Measurements from ENCODE around the gene FAT1. TPM values are rescaled to one million over a fixed set of nuclear protein-coding genes. Genes with fewer than 3 reads are reported as not detected.

The FAT1 gene
- total and polyA plus RNA-seq, 9 of the 15 experiments (the other 6 are each of a cell fraction or from before 2014, with no cell fraction given): 6.0 to 38.4 (median 21.4) TPM

DNA sequence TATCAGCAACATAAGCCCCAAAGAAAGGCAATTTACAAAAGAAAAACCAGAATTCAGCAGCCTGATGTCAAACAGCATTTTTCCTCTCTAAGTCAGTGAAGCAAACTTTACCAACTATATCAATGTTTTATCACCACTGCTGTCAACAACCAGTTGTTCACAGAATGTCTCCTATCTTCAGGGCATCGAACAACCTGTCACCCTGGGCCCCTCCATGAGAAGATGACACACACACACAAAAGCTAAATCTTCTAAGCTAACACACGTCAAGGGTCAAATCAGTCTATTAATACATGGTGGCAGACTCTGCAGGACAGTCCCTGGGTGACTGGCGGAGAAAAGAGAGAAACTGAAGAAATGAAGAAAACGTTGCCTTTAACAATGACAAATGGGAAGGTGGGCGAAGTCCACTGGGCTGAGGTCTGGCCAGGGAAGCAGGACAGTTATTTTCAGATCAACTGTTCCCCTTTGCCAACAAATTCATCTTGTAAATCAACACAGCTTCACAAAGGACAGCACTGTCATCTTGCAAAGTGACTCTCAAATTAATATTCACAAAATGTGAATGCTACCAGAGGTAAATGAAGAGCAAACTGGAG lies 13.0 kb downstream of the FAT1 start:
- no peaks in the 10 kb centered on the region for H3K27me3 ChIP-seq (ENCODE audit: control insufficient read depth in 2 of 2, insufficient read depth in 2 of 2, low read length in 2 of 2)
- intact Hi-C loops (cut with micrococcal nuclease): no loop called here
- no peaks in the 10 kb centered on the region for H3K4me1 ChIP-seq (replicated peaks in 1 of 2; ENCODE audit: control insufficient read depth in 2 of 2, insufficient read depth in 2 of 2, low read length in 2 of 2)
- 18% methylated on average over 5 of the region's 5 CpGs for WGBS (ENCODE audit: insufficient coverage, low coverage, missing lambda C conversion rate)
- DNase-seq (ENCODE audit: extremely low read depth in 1 of 4, low spot score in 3 of 4): no peak
- H3K4me2 ChIP-seq (ENCODE audit: insufficient read depth, low read length): no peak overlapping the region
- H4K20me1 ChIP-seq (replicated peaks; ENCODE audit: control insufficient read depth, insufficient read depth, low read length): no peaks in the 10 kb centered on the region
- CTCF ChIA-PET (ENCODE audit: low intra/inter-chr PET ratio): no interaction called here
- no peak for ATAC-seq
- in situ Hi-C loops (cut with MboI): no loop called here
- peaks cover 32% of the 10 kb centered on the region; the same call in 2 of the 3 replicates for H3K36me3 ChIP-seq (ENCODE audit: control insufficient read depth, insufficient read depth, low read length)
- H3K4me3 ChIP-seq: no peak overlapping the region
- TF ChIP-seq ZNF561 (CRISPR knock-in tag; conservative IDR thresholded peaks at IDR 0.05) (no peak), RBM22 (IDR thresholded peaks at IDR 0.05; ENCODE audit: low read depth, low read length, poor library complexity, severe bottlenecking) (no peak), PHB2 (IDR thresholded peaks at IDR 0.05; ENCODE audit: low read depth) (no peak), POLR2H (tag; IDR thresholded peaks at IDR 0.05; ENCODE audit: low read depth) (no peak), ZNF212 (CRISPR knock-in tag; IDR thresholded peaks at IDR 0.05) (no peak), MIER1 (IDR thresholded peaks at IDR 0.05; ENCODE audit: low read depth) (no peak), ZNF699 (CRISPR knock-in tag; IDR thresholded peaks at IDR 0.05; ENCODE audit: insufficient replicate concordance) (no peak), KAT7 (CRISPR knock-in tag; IDR thresholded peaks at IDR 0.05; ENCODE audit: borderline replicate concordance) (no peak), SMARCE1 (IDR thresholded peaks at IDR 0.05) (no peak)
- TF ChIP-seq, protein P1, sequence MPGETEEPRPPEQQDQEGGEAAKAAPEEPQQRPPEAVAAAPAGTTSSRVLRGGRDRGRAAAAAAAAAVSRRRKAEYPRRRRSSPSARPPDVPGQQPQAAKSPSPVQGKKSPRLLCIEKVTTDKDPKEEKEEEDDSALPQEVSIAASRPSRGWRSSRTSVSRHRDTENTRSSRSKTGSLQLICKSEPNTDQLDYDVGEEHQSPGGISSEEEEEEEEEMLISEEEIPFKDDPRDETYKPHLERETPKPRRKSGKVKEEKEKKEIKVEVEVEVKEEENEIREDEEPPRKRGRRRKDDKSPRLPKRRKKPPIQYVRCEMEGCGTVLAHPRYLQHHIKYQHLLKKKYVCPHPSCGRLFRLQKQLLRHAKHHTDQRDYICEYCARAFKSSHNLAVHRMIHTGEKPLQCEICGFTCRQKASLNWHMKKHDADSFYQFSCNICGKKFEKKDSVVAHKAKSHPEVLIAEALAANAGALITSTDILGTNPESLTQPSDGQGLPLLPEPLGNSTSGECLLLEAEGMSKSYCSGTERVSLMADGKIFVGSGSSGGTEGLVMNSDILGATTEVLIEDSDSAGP (CRISPR knock-in tag; IDR thresholded peaks at IDR 0.05): no peak
- TF ChIP-seq, protein P2, sequence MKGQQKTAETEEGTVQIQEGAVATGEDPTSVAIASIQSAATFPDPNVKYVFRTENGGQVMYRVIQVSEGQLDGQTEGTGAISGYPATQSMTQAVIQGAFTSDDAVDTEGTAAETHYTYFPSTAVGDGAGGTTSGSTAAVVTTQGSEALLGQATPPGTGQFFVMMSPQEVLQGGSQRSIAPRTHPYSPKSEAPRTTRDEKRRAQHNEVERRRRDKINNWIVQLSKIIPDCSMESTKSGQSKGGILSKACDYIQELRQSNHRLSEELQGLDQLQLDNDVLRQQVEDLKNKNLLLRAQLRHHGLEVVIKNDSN (CRISPR knock-in tag; IDR thresholded peaks at IDR 0.05): no peak
- no peak overlapping the region for H3K27ac ChIP-seq (ENCODE audit: extremely low read depth, low read depth, low read length)
- no peak overlapping the region for H3K9ac ChIP-seq (ENCODE audit: insufficient read depth in 1 of 2, low read depth in 2 of 2, low read length in 2 of 2)
- POLR2A ChIA-PET: no interaction called here
- no peaks in the 10 kb centered on the region for H3K79me2 ChIP-seq (ENCODE audit: control insufficient read depth, insufficient read depth, low read length)
- no peaks in the 10 kb centered on the region for H3K9me1 ChIP-seq (ENCODE audit: control insufficient read depth, insufficient read depth, low read length)
- H2AFZ ChIP-seq (ENCODE audit: low read depth, low read length): no peak overlapping the region
- no peak for FAIRE-seq
- no peaks in the 10 kb centered on the region for H3K9me3 ChIP-seq (replicated peaks; ENCODE audit: control insufficient read depth, insufficient read depth, low read depth, low read length)
- no TSS peak for BruUV-seq (replicated peaks)
